ENCODE results near the gene PIK3AP1.

The PIK3AP1 gene

GRCh38 chr10:96612055-96612830, 108.1 kb downstream of the PIK3AP1 start:
- no peak for DNase-seq (ENCODE audit: extremely low read depth, low read depth)
- no peak overlapping the region for H3K4me3 ChIP-seq (replicated peaks; ENCODE audit: low read depth, low read length)
- no peak for TF ChIP-seq CTCF (IDR thresholded peaks at IDR 0.05; ENCODE audit: low read depth, low read length, missing control alignments)

- no peak for DNase-seq (ENCODE audit: extremely low read depth, low read depth)
- TF ChIP-seq CTCF (IDR thresholded peaks at IDR 0.05; ENCODE audit: low read depth, low read length, missing control alignments), result no peak
- H3K4me3 ChIP-seq (replicated peaks; ENCODE audit: low read depth, low read length), result no peak overlapping the region
Measured at GRCh38 chr10:96610817-96611216, 109.5 kb downstream of the PIK3AP1 start.

- TF ChIP-seq CTCF (IDR thresholded peaks at IDR 0.05; ENCODE audit: low read depth, low read length, missing control alignments), result no peak
Measured at GRCh38 chr10:96609510-96609909, 110.8 kb downstream of the PIK3AP1 start.

GRCh38 chr10:96608805-96609204, 111.5 kb downstream of the PIK3AP1 start:
- no peak overlapping the region for H3K4me3 ChIP-seq (replicated peaks; ENCODE audit: low read depth, low read length)
- TF ChIP-seq CTCF (IDR thresholded peaks at IDR 0.05; ENCODE audit: low read depth, low read length, missing control alignments), result no peak
- no peak for DNase-seq (ENCODE audit: extremely low read depth, low read depth)

More at GRCh38 chr10:96609510-96609909, 110.8 kb downstream of the PIK3AP1 start:
- no peak overlapping the region for H3K4me3 ChIP-seq (replicated peaks; ENCODE audit: low read depth, low read length)
- DNase-seq (ENCODE audit: extremely low read depth, low read depth), result no peak

- no peak for TF ChIP-seq CTCF (IDR thresholded peaks at IDR 0.05; ENCODE audit: low read depth, low read length, missing control alignments)
- no peak overlapping the region for H3K4me3 ChIP-seq (replicated peaks; ENCODE audit: low read depth, low read length)
- DNase-seq (ENCODE audit: extremely low read depth, low read depth), result no peak
Measured at GRCh38 chr10:96608262-96608661, 112.1 kb downstream of the PIK3AP1 start.

- no peak for DNase-seq (ENCODE audit: extremely low read depth, low read depth)
- H3K4me3 ChIP-seq (replicated peaks; ENCODE audit: low read depth, low read length), result no peak overlapping the region
- TF ChIP-seq CTCF (IDR thresholded peaks at IDR 0.05; ENCODE audit: low read depth, low read length, missing control alignments), result no peak
Measured at GRCh38 chr10:96606946-96607345, 113.4 kb downstream of the PIK3AP1 start.

- no peak for DNase-seq (ENCODE audit: extremely low read depth, low read depth)
- no peak for TF ChIP-seq CTCF (IDR thresholded peaks at IDR 0.05; ENCODE audit: low read depth, low read length, missing control alignments)
- no peak overlapping the region for H3K4me3 ChIP-seq (replicated peaks; ENCODE audit: low read depth, low read length)
Measured at GRCh38 chr10:96606216-96606615, 114.1 kb downstream of the PIK3AP1 start.

Measured in HFF-Myc (cell line).